COLO829 (cell line): ENCODE measurements around the gene VWA5B2.

Source experiments
- DNase-seq: peaks from one replicate; pipeline ENCODE4 v3.0.0; 2012; ENCODE audit warnings: low spot score

Gene VWA5B2

DNA sequence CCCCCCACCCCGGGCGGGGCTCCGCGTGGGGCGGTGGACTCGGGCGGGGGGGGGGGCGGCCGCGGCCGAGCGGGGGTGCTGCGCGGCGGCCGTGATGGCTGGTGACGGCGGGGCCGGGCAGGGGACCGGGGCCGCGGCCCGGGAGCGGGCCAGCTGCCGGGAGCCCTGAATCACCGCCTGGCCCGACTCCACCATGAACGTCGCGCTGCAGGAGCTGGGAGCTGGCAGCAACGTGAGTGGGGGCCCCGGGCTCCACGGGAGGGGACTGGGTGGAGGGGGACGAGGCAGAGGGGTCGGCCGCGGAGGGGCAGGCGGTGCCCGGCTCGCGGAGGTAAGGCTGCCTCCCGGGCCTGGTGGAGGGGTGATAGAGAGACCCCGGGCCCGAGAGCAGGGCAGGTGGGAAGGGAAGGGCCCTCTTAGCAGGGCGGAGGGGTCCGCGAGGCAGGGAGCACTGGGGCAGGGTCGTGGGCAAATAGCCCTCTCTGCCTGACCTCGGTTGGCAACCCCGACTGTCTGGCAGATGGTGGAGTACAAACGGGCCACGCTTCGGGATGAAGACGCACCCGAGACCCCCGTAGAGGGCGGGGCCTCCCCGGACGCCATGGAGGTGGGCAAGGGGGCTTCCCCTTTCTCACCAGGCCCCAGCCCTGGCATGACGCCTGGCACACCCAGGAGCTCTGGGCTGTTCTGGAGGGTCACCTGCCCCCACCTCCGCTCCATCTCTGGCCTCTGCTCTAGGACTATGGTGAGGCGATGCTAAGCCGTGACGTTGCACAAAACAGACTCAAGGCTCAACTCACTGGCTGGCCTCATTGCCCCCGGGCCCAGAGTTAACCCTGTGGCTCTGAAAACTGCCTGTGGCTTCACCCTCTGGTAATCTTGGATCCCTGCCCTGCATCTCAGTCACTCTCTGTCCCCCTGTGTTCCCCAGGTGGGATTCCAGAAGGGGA, 46.9 kb downstream of the VWA5B2 start, which contains the start of gene ECE2:
Gene ECE2, plus strand, starts transcription at position 62 of the 950 bp plus-strand sequence. Its CDS starts 132 bp downstream, at position 194.
- DNase-seq = no peak

DNA sequence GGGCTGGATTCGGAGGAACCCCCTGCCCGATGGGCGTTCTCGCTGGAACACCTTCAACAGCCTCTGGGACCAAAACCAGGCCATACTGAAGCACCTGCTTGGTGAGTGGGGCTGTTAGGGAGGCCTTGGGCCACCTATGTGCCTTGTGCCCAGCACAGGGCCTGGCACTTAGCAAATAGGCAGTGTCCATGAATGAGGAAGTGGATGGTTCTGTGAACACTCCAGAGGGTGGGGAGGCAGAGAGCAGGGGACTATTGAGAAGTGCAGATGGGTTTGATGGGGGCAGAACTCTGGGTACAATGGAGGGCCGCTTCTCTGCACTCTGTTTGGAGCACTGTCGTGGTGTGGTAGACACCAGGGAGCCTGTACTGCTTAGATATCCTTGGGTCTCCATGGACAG, 48.0 kb downstream of the VWA5B2 start:
- DNase-seq = no peak

DNA sequence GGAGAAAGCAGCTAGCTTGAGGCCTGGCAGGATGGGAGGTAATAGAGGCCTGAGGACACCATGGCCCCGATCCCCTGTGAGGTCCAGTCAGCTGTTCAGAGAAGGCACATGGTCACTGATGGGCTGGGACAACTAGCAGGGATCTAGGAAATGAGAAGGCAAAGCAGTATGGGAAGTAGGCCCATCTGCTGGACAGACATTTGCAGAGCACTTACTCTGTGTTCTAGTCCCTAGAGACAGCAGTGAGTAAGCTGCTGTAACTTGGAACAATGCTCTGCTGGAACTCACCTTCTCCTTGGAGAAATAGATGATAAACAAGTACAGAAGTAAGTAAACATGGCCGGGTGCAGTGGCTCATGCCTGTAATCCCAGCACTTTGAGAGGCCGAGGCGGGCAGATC, 53.6 kb downstream of the VWA5B2 start:
- no peak for DNase-seq

DNA sequence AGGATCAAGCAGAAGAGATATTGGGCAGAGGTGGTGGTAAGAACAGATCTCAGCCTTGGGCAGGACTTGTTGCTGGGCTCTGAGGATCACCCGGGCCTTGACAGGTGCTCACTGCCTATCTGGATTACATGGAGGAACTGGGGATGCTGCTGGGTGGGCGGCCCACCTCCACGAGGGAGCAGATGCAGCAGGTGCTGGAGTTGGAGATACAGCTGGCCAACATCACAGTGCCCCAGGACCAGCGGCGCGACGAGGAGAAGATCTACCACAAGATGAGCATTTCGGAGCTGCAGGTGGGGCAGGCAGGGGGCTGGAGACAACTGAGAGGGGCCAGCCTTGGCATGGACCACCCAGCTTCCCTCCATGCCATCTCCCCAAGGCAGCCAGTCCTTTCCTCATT, 54.3 kb downstream of the VWA5B2 start:
- no peak for DNase-seq

DNA sequence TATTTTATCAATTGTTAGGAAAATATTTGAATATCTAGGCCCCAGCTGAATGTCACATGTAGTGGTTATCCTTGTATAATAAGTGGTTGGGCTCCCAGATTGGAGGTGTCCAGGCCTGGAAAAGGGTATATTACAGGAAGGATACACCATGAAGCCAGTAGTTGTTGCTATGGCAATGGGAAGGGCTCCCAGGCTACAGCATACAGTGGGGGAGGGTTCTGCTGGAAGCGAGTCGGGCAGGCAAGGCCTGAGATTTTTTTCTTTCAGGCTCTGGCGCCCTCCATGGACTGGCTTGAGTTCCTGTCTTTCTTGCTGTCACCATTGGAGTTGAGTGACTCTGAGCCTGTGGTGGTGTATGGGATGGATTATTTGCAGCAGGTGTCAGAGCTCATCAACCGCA, 55.3 kb downstream of the VWA5B2 start:
- DNase-seq = peak; percentile 90

DNA sequence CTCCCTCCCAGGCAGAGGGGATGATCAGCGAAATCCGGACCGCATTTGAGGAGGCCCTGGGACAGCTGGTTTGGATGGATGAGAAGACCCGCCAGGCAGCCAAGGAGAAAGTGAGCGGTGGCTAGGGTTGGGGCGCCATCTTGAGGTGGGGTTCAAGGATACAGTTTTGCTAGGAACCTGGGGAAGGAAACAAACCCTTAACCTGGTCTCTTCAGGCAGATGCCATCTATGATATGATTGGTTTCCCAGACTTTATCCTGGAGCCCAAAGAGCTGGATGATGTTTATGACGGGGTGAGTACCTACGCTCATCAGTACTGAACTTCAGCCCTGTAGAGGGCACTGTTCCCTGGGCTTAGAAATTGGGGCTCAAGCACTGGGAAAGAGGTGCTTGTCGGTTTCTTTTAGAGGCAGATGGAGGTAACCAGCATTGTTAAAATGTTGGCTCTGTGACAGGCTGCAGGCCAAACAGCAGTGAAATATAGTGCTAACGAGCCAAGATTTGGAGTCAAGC, 60.1 kb downstream of the VWA5B2 start:
- DNase-seq = peak; percentile 75

DNA sequence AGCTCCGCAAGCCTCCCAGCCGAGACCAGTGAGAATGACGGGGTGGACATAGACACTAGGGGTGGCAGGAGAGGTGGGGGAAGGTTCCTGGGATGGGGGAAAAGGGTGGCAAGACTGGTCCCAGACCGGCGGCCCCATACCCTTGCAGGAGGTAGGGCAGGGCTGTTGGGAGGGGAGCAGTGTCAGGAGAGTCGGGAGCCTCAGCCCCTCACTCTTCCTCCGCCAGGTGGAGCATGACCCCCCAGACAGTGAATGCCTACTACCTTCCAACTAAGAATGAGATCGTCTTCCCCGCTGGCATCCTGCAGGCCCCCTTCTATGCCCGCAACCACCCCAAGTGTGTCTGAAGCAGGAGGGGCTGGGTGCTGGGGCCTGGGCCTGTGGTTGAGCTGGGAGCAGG, 60.9 kb downstream of the VWA5B2 start:
- no peak for DNase-seq

DNA sequence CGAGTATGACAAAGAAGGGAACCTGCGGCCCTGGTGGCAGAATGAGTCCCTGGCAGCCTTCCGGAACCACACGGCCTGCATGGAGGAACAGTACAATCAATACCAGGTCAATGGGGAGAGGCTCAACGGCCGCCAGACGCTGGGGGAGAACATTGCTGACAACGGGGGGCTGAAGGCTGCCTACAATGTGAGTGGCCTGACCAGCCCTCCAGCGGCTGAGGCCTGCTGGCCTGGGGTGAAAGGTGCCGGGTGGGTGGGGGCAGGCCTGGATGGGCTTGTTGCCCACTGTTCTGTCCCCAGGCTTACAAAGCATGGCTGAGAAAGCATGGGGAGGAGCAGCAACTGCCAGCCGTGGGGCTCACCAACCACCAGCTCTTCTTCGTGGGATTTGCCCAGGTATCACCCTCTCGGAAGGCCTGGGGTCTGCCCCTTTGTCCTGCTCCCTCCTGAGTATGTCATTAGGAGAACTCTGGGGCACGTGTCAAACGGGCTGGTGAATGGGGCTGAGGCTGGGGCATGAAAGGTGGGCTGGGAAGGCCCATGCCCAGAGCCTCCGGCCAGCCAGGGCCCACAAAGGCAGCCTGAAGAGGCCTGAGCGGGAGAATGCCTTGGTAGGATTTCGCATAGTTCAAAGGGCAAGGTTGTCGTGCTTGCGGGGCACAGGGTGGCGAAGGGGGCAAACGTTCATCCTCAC, 61.8 kb downstream of the VWA5B2 start:
- DNase-seq = no peak
